Endothelial cell of umbilical vein (primary cell): ENCODE results near the gene KRT15. TPM values are rescaled to one million over a fixed set of nuclear protein-coding genes. Genes with fewer than 3 reads are reported as not detected.

Experiments
- BruUV-seq: library from RNA; stranded (reverse); fragments of 400-500 nt; replicated peaks from 2 replicates; lab custom pipeline; 2021; lab: Mats Ljungman, UMichigan
- CTCF ChIA-PET: fragments of 300-600, 350-600 bp; sonication (Branson Sonifier 250); formaldehyde crosslinking; loops from one replicate; lab custom pipeline; 2021; ENCODE audit warnings: antibody characterized with exemption, inconsistent platforms; lab: Charles Lee
- POLR2A ChIA-PET: fragments of 300-600, 350-600 bp; sonication (Branson Sonifier 250); formaldehyde crosslinking; loops from one replicate; lab custom pipeline; 2021; ENCODE audit warnings: antibody characterized with exemption, inconsistent platforms; lab: Charles Lee
- DNase-seq: peaks from one replicate; pipeline ENCODE4 v3.0.0-alpha.2; 2011; ENCODE audit warnings: low read depth, low spot score
- FAIRE-seq: peaks from 2 replicates; lab custom pipeline; 2011; peaks lifted over from hg19 to GRCh38; lab: Jason Lieb, UNC
- H2AFZ ChIP-seq: 2 replicates; pipeline ENCODE4 v1.6.0; 2012; ENCODE audit warnings: low read depth, low read length, control low read depth, inconsistent platforms
- H3K27ac ChIP-seq: 2 replicates; pipeline ENCODE4 v1.5.1; 2011; ENCODE audit warnings: low read depth, mild to moderate bottlenecking, control low read depth, low read length, moderate library complexity; ENCODE audit not compliant: insufficient read depth
- H3K27me3 ChIP-seq, 2 experiments: 2 replicates each; pipeline versions ENCODE4 v1.6.0 to v1.6.1; 2011; ENCODE audit warnings: low read length in 2 of 2, mixed read lengths in 1 of 2; ENCODE audit not compliant: control insufficient read depth in 2 of 2, insufficient read depth in 2 of 2
- H3K36me3 ChIP-seq, 2 experiments: 2 replicates in 1 of 2; 3 replicates in 1 of 2; pipeline ENCODE4 v1.5.1; 2011; ENCODE audit warnings: low read length in 2 of 2, mild to moderate bottlenecking in 1 of 2, moderate library complexity in 1 of 2; ENCODE audit not compliant: control insufficient read depth in 2 of 2, insufficient read depth in 2 of 2; ENCODE audit errors: extremely low read depth in 1 of 2
- H3K4me1 ChIP-seq: 3 replicates; pipeline ENCODE4 v1.5.1; 2011; ENCODE audit warnings: mild to moderate bottlenecking, low read length; ENCODE audit not compliant: control insufficient read depth, insufficient read depth; ENCODE audit errors: extremely low read depth
- H3K4me2 ChIP-seq: 2 replicates; pipeline ENCODE4 v1.6.1; 2011; ENCODE audit warnings: low read length, control low read depth, mixed read lengths; ENCODE audit not compliant: insufficient read depth
- H3K4me3 ChIP-seq, 3 experiments: fragments of 200-600 bp in 1 of 3; sonication (generic), shearing (Covaris generic) in 1 of 3; replicated peaks in 1 of 3; 2 replicates each; pipeline ENCODE4 v1.5.1; 2011 to 2016; ENCODE audit warnings: control low read depth in 3 of 3, low read length in 3 of 3, mild to moderate bottlenecking in 2 of 3, inconsistent platforms in 1 of 3, low read depth in 1 of 3, moderate library complexity in 1 of 3; ENCODE audit not compliant: insufficient read depth in 1 of 3
- H3K79me2 ChIP-seq: 2 replicates; pipeline ENCODE4 v1.6.0; 2012; ENCODE audit warnings: low read length, inconsistent platforms; ENCODE audit not compliant: control insufficient read depth, insufficient read depth
- H3K9ac ChIP-seq: replicated peaks from 2 replicates; pipeline ENCODE3; 2011; ENCODE audit warnings: low read length, control low read depth; ENCODE audit not compliant: insufficient read depth; ENCODE audit errors: extremely low read depth
- H3K9me1 ChIP-seq: replicated peaks from 3 replicates; pipeline ENCODE4 v1.6.0; 2011; ENCODE audit warnings: mild to moderate bottlenecking, low read length; ENCODE audit not compliant: control insufficient read depth, insufficient read depth; ENCODE audit errors: extremely low read depth
- H3K9me3 ChIP-seq: replicated peaks from 2 replicates; pipeline ENCODE4 v1.5.1; 2012; ENCODE audit warnings: low read length, inconsistent platforms; ENCODE audit not compliant: control insufficient read depth, insufficient read depth
- H4K20me1 ChIP-seq: replicated peaks from 2 replicates; pipeline ENCODE3; 2011; ENCODE audit warnings: mild to moderate bottlenecking, low read length; ENCODE audit not compliant: control insufficient read depth, insufficient read depth; ENCODE audit errors: extremely low read depth
- EZH2 ChIP-seq: IDR thresholded peaks from 2 replicates; pipeline ENCODE4 v1.6.1; 2012; ENCODE audit warnings: borderline replicate concordance, low read depth, mild to moderate bottlenecking, moderate library complexity, low read length, inconsistent platforms; ENCODE audit not compliant: severe bottlenecking
- FOS ChIP-seq: IDR thresholded peaks from 2 replicates; pipeline ENCODE4 v1.6.1; 2011; ENCODE audit warnings: mild to moderate bottlenecking, low read length, moderate library complexity, borderline replicate concordance; ENCODE audit not compliant: insufficient read depth
- GATA2 ChIP-seq: IDR thresholded peaks from 2 replicates; pipeline ENCODE4 v1.7.0; 2011; ENCODE audit warnings: low read depth, mild to moderate bottlenecking, moderate library complexity, mixed read lengths, low read length; ENCODE audit not compliant: insufficient read length, insufficient read depth
- JUN ChIP-seq: IDR thresholded peaks from 2 replicates; pipeline ENCODE4 v1.6.1; 2011; ENCODE audit warnings: borderline replicate concordance, low read depth; ENCODE audit not compliant: insufficient read length, insufficient read depth
- MYC ChIP-seq: IDR thresholded peaks from one replicate; pipeline ENCODE4 v1.6.1; 2011; ENCODE audit warnings: mild to moderate bottlenecking, low read depth, low read length
- POLR2AphosphoS5 ChIP-seq: IDR thresholded peaks from 2 replicates; pipeline ENCODE4 v1.6.1; 2012; ENCODE audit warnings: low read depth, mild to moderate bottlenecking, control low read depth, low read length, moderate library complexity; ENCODE audit not compliant: insufficient read depth
- dilution Hi-C: fragments of 300-500 bp; cut with MboI; formaldehyde crosslinking; loops from one replicate; pipeline ENCODE4 v1.15.0; 2019; ENCODE audit warnings: low sequenced_read_pairs; ENCODE audit not compliant: extremely low pct_ligation_motif_present
- intact Hi-C: fragments of 100-400 bp; cut with micrococcal nuclease; formaldehyde crosslinking; loops from one replicate; pipeline ENCODE4 v1.10.0; 2022
- polyA plus RNA-seq, 4 experiments: library from polyadenylated mRNA; depleted of rRNA in 3 of 4; stranded (reverse) in 3 of 4; unstranded in 1 of 4; fragments of >200 nt; gene quantifications; 2 replicates each; pipeline versions ENCODE4 v1.2.1 to v1.2.3, GENCODE V29; 2011 to 2012; ENCODE audit warnings: missing spikeins in 1 of 4
- total RNA-seq: library from RNA; stranded (reverse); gene quantifications from 2 replicates; pipeline ENCODE4 v1.2.3, GENCODE V29; 2021

The KRT15 gene
- total and polyA plus RNA-seq, 2 donors (not counting 3 experiments of a cell fraction or from before 2014, with no cell fraction given): 0.68 to 2.8 TPM

- peak; percentile 63 for TF ChIP-seq GATA2
- TF ChIP-seq FOS: peak; percentile 39
- no peak for TF ChIP-seq MYC
- H3K36me3 ChIP-seq: no peaks in the 10 kb centered on the region
- no peak overlapping the region for H3K27ac ChIP-seq
- no peak overlapping the region for H3K9ac ChIP-seq
- ChIA-PET POLR2A (interaction anchor here (1.0 kb wide), 1 partner anchor 19 kb away, joined by 3 read pairs; no protein-coding TSS in a partner anchor), CTCF (interaction anchor here (0.6 to 3.3 kb wide), 11 partner anchors 8 to 219 kb away, joined by 3 to 28 read pairs (median 6); partner anchors contain the start of gene KRT19)
- H3K79me2 ChIP-seq: no peaks in the 10 kb centered on the region
- dilution Hi-C loops: no loop called here
- H3K9me3 ChIP-seq: no peaks in the 10 kb centered on the region
- intact Hi-C loops: no loop called here
- no TSS peak for BruUV-seq
- H4K20me1 ChIP-seq: no peaks in the 10 kb centered on the region
- H3K27me3 ChIP-seq: no peaks in the 10 kb centered on the region
- DNase-seq (peak; percentile 37), FAIRE-seq (peak; percentile 80)
- no peaks in the 10 kb centered on the region for H3K9me1 ChIP-seq
- no peak overlapping the region for H3K4me3 ChIP-seq
- no peaks in the 10 kb centered on the region for H3K4me1 ChIP-seq
- no peak overlapping the region for H3K4me2 ChIP-seq
- no peak overlapping the region for H2AFZ ChIP-seq
Observed at GRCh38 chr17:41540921-41541625, 22.4 kb upstream of the KRT15 start.

GRCh38 chr17:41539979-41540701 is 21.4 kb upstream of the KRT15 start:
- Histone ChIP-seq H3K27me3 (no peaks in the 10 kb centered on the region), H2AFZ (no peak overlapping the region), H3K4me2 (no peak overlapping the region), H3K9me1 (no peaks in the 10 kb centered on the region), H3K4me3 (no peak overlapping the region), H4K20me1 (no peaks in the 10 kb centered on the region), H3K27ac (no peak overlapping the region), H3K4me1 (no peaks in the 10 kb centered on the region), H3K36me3 (no peaks in the 10 kb centered on the region), H3K9me3 (no peaks in the 10 kb centered on the region), H3K9ac (no peak overlapping the region), H3K79me2 (no peaks in the 10 kb centered on the region)
- POLR2A ChIA-PET: no interaction called here
- no peak for FAIRE-seq
- no TSS peak for BruUV-seq
- TF ChIP-seq POLR2AphosphoS5 (no peak), MYC (no peak), JUN (no peak), EZH2 (no peak), GATA2 (no peak), FOS (no peak)
- CTCF ChIA-PET: interaction anchor here (1.2 to 3.0 kb wide), 5 partner anchors 9 to 123 kb away, joined by 3 to 28 read pairs (median 6); no protein-coding TSS in a partner anchor
- dilution Hi-C loops (no loop called here), intact Hi-C loops (no loop called here)
- DNase-seq: no peak
